ENCODE measurements around the gene GNB1L.

GNB1L gene

DNA sequence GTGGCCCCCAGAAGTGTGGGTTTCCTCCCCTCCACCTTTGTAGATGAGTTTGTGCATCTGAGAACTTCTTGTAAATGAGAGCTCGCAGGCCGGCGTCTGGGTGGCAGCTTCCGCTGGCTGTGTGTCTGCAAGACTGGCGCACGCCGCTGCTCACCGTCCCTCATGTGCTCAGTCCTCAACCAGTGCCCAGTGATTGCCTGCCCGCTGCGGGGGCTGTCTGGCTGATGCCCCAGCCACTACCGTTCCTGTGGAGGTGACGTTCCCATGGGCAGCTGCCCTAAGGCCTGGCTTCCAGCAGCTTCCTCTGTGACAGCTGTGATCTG, 85.3 kb downstream of the GNB1L start:
- no peak for DNase-seq (ENCODE audit: low read depth in 2 of 2)
- TF ChIP-seq, protein P1, sequence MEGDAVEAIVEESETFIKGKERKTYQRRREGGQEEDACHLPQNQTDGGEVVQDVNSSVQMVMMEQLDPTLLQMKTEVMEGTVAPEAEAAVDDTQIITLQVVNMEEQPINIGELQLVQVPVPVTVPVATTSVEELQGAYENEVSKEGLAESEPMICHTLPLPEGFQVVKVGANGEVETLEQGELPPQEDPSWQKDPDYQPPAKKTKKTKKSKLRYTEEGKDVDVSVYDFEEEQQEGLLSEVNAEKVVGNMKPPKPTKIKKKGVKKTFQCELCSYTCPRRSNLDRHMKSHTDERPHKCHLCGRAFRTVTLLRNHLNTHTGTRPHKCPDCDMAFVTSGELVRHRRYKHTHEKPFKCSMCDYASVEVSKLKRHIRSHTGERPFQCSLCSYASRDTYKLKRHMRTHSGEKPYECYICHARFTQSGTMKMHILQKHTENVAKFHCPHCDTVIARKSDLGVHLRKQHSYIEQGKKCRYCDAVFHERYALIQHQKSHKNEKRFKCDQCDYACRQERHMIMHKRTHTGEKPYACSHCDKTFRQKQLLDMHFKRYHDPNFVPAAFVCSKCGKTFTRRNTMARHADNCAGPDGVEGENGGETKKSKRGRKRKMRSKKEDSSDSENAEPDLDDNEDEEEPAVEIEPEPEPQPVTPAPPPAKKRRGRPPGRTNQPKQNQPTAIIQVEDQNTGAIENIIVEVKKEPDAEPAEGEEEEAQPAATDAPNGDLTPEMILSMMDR (IDR thresholded peaks at IDR 0.05; ENCODE audit: low read depth, low read length) = no peak
- no peak overlapping the region for H3K4me3 ChIP-seq (replicated peaks in 1 of 2; ENCODE audit: low read depth in 2 of 2, low read length in 2 of 2)

DNA sequence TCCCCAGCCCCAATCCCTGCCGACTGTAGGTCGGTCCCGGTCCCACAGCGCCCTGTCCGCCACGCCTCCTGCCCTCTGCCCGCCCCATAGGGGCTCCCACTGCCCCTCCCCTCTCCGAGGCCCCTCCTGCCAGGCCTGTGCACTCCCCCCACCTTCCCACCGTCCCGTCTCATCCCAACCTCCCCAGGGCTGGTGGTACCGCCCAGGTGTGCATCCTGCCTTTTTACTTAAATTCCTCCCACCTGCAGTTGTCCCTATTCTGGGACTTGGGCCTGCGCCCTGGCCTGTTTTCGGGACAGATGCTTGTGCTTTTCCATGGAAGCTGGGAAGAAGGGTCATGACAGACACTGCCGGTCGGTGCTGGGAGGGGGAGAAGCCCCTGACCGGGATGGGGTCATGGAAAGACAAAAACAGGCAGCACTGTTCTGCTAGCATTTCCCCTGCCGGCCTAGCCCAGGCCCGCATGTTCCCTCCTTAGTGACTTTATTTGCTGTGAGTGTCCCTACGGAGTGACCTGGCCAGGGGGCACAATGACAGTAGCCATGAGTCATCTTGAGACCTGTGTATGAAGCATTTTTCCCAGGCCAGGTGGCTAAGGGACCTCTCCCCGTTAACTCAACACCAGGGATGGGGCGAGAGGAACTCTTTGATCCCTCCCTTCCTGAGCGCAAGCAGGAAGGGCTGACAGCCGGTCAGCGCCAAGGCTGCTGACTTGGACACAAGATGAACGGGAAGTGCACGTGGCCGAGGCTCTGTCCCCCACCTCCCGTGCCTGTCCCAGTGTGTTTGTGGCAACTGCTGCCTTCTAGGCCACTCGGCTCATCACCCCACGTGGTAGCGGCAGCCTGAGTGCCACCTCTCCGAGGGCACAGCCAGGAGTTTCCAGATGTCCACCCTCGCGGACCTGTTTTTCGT, 87.0 kb downstream of the GNB1L start:
- DNase-seq (ENCODE audit: low read depth in 2 of 2) = no peak
- TF ChIP-seq, protein P1 (IDR thresholded peaks at IDR 0.05; ENCODE audit: low read depth, low read length) = no peak
- H3K4me3 ChIP-seq (replicated peaks in 1 of 2; ENCODE audit: low read depth in 2 of 2, low read length in 2 of 2) = peak overlapping the region in 1 of 2 donors; percentile 34

DNA sequence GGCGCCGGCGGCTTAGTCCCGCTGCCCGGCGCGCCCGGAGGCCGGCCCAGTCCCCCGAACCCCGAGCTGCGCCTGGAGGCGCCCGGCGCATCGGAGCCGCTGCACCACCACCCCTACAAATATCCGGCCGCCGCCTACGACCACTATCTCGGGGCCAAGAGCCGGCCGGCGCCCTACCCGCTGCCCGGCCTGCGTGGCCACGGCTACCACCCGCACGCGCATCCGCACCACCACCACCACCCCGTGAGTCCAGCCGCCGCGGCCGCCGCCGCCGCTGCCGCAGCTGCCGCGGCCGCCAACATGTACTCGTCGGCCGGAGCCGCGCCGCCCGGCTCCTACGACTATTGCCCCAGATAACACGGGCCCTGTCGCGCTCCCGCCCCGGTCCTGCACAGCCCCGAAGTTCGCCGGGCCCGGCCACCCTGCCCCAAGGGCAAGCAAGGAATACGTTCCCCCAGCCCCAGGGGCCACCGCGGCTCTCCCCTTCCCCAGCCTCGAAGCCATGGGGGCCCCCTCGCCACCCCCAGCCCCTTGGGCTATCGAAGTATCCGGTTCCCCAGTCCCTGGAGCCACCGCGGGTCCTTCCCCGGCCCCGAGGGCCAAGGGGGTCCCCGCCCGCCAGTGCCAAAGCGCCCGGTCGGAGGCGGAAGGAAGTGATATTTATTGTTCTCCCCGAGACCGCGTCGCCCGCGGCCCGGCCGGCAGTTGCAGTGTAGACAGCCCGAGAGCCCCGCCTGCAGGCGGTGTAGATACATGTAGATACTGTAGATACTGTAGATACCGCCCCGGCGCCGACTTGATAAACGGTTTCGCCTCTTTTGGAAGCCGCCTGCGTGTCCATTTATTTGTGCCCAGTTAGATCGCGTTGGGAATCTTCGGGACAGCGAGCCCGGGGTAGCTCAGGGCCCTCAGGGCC, 87.9 kb downstream of the GNB1L start:
- peak overlapping the region; percentile 11 to 34 for H3K4me3 ChIP-seq (replicated peaks in 1 of 2; ENCODE audit: low read depth in 2 of 2, low read length in 2 of 2)
- DNase-seq (ENCODE audit: low read depth in 2 of 2) = peak in 1 of 2 donors; percentile 38
- TF ChIP-seq, protein P1 (IDR thresholded peaks at IDR 0.05; ENCODE audit: low read depth, low read length) = peak; percentile 29

DNA sequence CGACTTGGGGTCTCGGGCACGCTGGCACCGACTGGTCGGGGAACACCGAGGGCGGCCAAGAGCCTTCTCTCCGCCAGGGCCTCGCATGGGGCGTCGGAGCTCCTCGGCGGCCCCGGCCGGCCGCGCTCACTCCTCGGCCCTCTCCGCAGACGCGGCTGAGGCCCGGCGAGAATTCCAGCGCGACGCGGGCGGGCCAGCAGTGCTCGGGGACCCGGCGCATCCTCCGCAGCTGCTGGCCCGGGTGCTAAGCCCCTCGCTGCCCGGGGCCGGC, 88.5 kb downstream of the GNB1L start:
- TF ChIP-seq, protein P1 (IDR thresholded peaks at IDR 0.05; ENCODE audit: low read depth, low read length) = no peak
- no peak for DNase-seq (ENCODE audit: low read depth in 2 of 2)
- H3K4me3 ChIP-seq (replicated peaks in 1 of 2; ENCODE audit: low read depth in 2 of 2, low read length in 2 of 2) = peak overlapping the region in 1 of 2 donors; percentile 18

DNA sequence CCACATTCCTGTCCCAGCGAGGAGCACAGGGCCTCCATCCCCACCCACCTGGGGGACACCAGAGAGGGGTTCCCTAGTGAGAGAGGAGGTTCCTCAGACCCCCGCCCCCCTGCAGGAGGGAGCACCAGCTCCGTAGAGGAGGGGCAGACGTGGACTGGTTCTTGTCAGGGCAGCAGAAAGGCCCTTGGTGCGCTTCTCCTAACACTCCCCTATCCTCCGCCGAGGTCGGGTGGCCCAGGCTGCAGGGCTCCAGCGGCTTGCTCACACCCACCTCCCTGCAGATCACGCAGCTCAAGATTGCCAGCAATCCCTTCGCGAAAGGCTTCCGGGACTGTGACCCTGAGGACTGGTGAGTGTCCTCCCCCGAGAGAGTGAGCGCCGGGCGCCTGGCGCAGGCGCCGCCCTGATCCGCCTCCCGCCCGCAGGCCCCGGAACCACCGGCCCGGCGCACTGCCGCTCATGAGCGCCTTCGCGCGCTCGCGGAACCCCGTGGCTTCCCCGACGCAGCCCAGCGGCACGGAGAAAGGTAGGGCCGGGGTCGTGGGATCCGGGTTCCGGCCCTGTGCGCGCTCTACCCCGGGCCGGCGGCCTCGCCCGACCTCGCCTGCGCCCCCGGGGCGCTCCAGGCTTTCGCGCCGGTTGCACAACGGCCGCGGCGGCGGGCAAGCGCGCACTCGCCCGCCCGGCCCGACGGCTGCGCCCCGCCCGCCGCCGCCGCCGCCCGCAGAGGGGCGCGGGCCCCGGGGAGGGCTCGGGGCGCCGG, 89.0 kb downstream of the GNB1L start:
- peak overlapping the region in 1 of 2 donors; percentile 18 for H3K4me3 ChIP-seq (replicated peaks in 1 of 2; ENCODE audit: low read depth in 2 of 2, low read length in 2 of 2)
- DNase-seq (ENCODE audit: low read depth in 2 of 2) = peak in 1 of 2 donors; percentile 40
- TF ChIP-seq, protein P1 (IDR thresholded peaks at IDR 0.05; ENCODE audit: low read depth, low read length) = no peak

DNA sequence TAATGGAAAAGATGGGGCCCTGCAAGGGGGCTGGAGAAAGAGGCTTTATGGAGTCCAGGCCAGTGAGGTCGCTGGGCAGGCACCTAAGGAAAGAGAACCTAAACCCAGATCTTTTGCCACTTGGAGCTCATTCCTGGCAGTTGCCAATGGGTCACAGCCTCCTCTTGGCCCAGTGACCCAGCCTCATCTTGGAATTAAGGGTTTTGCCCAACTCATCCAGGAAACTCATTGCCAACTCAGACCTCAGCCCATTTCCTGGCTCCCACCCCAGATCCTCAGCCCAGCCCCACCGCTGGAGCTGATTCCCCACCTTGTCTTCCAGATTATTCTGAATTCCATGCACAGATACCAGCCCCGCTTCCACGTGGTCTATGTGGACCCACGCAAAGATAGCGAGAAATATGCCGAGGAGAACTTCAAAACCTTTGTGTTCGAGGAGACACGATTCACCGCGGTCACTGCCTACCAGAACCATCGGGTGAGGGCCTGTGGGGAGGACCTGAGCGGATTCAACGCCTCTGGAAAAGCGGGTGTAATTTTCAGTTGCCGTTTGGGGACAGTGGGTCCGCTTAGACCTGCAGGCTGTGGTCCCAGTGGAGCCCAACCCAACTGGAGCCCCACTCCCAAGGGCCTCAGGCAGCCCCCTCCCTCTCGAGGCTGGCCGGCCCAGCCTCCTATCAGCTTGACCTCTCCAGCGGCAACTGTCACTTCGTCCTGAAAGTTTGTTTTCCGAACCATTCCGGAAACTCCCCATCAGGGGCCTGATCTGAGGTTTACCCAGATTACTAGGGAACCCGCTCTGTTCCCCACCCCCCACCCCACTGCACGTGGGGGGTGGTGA, 89.8 kb downstream of the GNB1L start:
- H3K4me3 ChIP-seq (replicated peaks in 1 of 2; ENCODE audit: low read depth in 2 of 2, low read length in 2 of 2) = no peak overlapping the region
- TF ChIP-seq, protein P1 (IDR thresholded peaks at IDR 0.05; ENCODE audit: low read depth, low read length) = no peak
- DNase-seq (ENCODE audit: low read depth in 2 of 2) = no peak

All from cardiac fibroblast (primary cell).